Cardiac septum (tissue), 1 donor: ENCODE data around the gene TCEA2. TPM values are rescaled to one million over a fixed set of nuclear protein-coding genes. Genes with fewer than 3 reads are reported as not detected.
"Not testable (repeated sequence)": the region's sequence is repeated elsewhere in the genome, so short reads cannot be mapped to it uniquely, and the experiment has no call there.

ENCODE experiments used
- DNase-seq: peaks from one replicate; pipeline ENCODE4 v3.0.0-alpha.2; 2020; ENCODE audit warnings: low spot score
- intact Hi-C: fragments of 100-400 bp; cut with DNase I; formaldehyde crosslinking; loops from one replicate; pipeline ENCODE4 v1.14.0; 2022
- microRNA-seq: library from miRNA; unstranded; fragments of <30 nt; microRNA quantifications from one replicate; pipeline ENCODE4 v1.2.0, GENCODE V29; 2020
- total RNA-seq: library from RNA; stranded (reverse); fragmentation: NEBNext Ultra II Directional; extraction: Animal tissue kit (Norgen Biotek cat#: 25700); gene quantifications from one replicate; pipeline ENCODE4 v1.2.1, GENCODE V29; 2021
- donor health status: DM: no; HTN: no; CAD: no.

TCEA2 gene
- total RNA-seq, 1 donor from 2014 or later, result 66.0 TPM

DNA sequence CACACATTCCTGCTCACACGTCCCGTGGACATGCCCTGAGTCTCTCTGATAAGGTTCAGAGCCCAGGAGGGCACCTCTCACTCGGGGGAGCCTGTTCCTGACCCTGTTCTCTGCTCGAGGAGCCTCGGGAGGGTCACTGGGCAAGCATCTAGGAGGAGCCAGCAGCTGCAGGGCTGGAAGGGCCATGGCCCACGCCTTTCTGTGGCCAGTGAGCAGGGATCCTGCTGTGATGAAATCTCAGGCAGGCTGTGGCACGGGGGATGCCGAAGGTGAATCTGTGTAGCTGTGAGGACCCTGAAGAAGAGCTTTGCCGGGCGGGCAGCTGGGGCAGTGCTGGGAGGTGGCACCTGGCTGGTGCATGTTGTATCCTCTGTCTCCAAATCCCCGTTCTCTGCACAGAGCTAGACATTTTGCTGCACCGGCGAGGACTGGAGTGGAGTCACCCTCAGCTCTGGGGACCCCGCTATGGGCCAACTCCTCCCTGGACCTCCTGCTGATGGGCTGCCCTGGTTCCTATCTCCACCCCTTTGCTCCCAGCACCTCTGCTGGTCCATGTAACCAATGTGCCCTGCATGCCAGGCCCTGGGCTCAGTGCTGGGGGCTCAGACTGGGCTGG is 51.5 kb downstream of the TCEA2 start:
- intact Hi-C loops, result no loop called here
- peak; percentile 67 for DNase-seq

DNA sequence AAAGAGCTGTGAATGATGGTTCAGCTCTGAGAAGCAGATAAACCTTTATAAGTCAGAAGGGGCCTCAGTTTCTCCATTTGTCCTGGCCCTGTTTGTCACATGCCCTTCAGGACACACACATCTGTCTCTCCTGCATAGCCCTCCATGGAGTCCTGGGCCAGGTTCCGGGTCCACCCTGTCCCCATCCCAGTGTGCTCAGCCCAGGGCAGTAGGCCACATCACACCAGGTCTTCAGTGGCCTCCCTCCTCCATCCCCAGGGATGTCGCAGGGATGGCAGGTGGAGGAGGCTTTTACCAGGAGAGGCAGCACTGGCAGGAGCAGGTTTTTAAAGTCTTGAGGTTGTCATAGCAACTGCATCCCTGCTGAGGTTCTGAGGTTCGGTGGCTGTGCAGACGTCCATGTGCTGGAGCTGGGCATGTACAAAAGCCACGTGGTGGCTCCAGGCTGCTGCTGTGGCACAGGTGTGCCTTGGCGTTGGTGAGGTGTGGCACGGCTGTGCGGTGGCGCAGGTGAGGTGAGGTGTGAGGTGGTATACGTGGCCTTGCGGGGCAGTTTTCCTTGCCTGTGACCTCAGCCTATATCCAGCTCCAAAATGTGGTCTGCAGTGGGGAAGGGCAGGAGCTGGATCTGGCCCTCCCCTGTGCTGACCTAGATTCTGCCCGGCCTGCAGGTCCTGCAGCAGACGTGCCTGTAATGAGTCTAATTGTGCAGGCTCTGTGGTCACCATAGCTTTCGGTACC is 52.3 kb downstream of the TCEA2 start:
- DNase-seq, result peak; percentile 64
- intact Hi-C loops, result no loop called here

- DNase-seq, result peak; percentile 55
- intact Hi-C loops, result no loop called here
These were observed 53.0 kb downstream of the TCEA2 start for GRCh38 chr20:64116016-64116415.

GRCh38 chr20:64116541-64117431 is 53.8 kb downstream of the TCEA2 start:
- DNase-seq, result peak; percentile 67

GRCh38 chr20:64117432-64117777 is 54.4 kb downstream of the TCEA2 start:
- intact Hi-C loops, DNase-seq: not testable (repeated sequence)

More at GRCh38 chr20:64116541-64117431, 53.8 kb downstream of the TCEA2 start:
- intact Hi-C loops, result no loop called here

GRCh38 chr20:64119301-64119680 is 56.3 kb downstream of the TCEA2 start:
- intact Hi-C loops, result loop anchor here (2.0 kb wide), 1 partner anchor 34 kb away; the partner anchor contains the start of gene LKAAEAR1

DNA sequence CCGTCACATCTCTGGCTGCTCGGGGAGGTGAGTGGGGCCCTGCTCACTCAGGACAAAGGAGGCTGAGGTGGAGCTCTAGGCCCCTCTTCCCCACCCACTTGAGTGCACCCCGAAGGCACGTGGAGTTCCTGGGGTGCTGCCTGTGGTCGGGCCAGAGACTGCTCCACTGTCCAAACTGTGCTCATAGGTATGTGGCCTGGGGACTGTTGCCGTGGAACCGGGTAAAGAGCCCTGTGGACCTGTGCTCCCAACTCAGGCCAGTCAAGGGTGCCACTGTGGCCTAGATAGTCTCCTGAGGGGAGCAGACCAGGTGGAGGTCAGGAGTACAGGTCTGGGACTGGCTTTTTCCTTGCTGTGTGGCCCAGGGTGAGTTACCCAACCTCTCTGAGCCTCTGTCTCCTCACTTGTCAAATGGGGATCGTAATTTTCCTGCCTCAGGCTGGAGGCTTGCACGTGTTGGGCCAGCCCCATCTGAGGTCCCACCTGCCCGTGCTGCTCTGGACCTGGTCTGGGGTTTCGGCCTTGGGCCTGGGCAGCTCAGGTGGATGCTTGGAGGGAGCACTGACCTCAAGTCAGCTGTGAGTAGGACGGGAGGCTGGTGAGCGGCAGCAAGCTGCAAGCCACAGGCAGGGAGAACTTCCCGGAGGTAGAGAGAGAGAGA is 56.8 kb downstream of the TCEA2 start:
- intact Hi-C loops, result loop anchor here (1.0 to 5.0 kb wide), 3 partner anchors 35 to 583 kb away; partner anchors contain the start of genes LKAAEAR1 and PTK6
- peak; percentile 71 for DNase-seq

More at GRCh38 chr20:64119301-64119680, 56.3 kb downstream of the TCEA2 start:
- DNase-seq, result no peak

- intact Hi-C loops, result loop anchor here (5.0 kb wide), 1 partner anchor 584 kb away; the partner anchor contains the start of gene PTK6
- DNase-seq, result peak; percentile 22
These were observed 58.6 kb downstream of the TCEA2 start for GRCh38 chr20:64121586-64121985.

Small RNA genes within 50 kb of the gene (microRNA-seq; reads per million reads assigned to microRNA genes)
- gene MIR6813, result not detected

Other genes starting within 250 kb of the TCEA2 start
- gene ZBTB46, start 231.9 kb upstream of the TCEA2 start, total RNA-seq, result 17.4 TPM
- not detected for gene ABHD16B, start 201.7 kb upstream of the TCEA2 start, total RNA-seq
- gene TPD52L2, start 197.9 kb upstream of the TCEA2 start, total RNA-seq, result 72.0 TPM
- 36.1 TPM for gene DNAJC5, start 168.1 kb upstream of the TCEA2 start, total RNA-seq
- gene UCKL1, start 106.8 kb upstream of the TCEA2 start, total RNA-seq, result 43.2 TPM
- 12.8 TPM for gene ZNF512B, start 93.3 kb upstream of the TCEA2 start, total RNA-seq
- gene SAMD10, start 83.6 kb upstream of the TCEA2 start, total RNA-seq, result 4.0 TPM
- 47.5 TPM for gene PRPF6, start 82.1 kb upstream of the TCEA2 start, total RNA-seq
- 0.86 TPM for gene C20orf204, start 27.0 kb upstream of the TCEA2 start, total RNA-seq
- 67.0 TPM for gene SOX18, start 13.6 kb upstream of the TCEA2 start, total RNA-seq
- gene RGS19, start 16.3 kb downstream of the TCEA2 start, total RNA-seq, result 3.1 TPM
- gene OPRL1, start 16.9 kb downstream of the TCEA2 start, total RNA-seq, result 0.48 TPM
- not detected for gene LKAAEAR1, start 21.2 kb downstream of the TCEA2 start, total RNA-seq
- gene NPBWR2, start 44.4 kb downstream of the TCEA2 start, total RNA-seq, result not detected
- gene MYT1, start 101.3 kb downstream of the TCEA2 start, total RNA-seq, result not detected
- 46.9 TPM for gene PCMTD2, start 192.6 kb downstream of the TCEA2 start, total RNA-seq